T-helper 2 cell (primary cell): ENCODE results near the gene WDFY2.
A peak's percentile ranks its signal among the peaks of the same experiment; 100 is the strongest.

ENCODE experiments used
- DNase-seq, 5 experiments: peaks; one replicate each; pipeline versions ENCODE4 v3.0.0 to v3.0.0-alpha.2; 2012 to 2022

WDFY2 gene

DNA sequence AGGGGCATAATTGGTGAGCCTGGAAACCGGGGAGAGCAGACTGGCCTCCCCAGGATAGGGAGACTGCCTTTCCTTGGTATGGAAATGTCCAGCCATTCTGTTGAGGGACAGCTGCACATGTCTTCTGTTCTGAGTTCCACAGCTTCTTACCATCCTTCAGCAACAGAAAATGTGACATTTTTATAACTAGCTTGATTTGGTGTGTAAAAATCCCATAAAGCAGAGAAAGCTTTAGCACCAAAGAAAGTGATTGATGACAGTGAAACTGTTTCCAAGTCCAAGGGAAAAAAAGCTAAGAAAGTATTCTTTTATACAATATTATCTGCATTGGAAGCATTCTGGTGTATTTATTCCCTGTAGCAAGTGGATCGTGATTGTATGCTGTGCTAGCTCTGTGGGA, 157.8 kb downstream of the WDFY2 start:
- no peak for DNase-seq

DNA sequence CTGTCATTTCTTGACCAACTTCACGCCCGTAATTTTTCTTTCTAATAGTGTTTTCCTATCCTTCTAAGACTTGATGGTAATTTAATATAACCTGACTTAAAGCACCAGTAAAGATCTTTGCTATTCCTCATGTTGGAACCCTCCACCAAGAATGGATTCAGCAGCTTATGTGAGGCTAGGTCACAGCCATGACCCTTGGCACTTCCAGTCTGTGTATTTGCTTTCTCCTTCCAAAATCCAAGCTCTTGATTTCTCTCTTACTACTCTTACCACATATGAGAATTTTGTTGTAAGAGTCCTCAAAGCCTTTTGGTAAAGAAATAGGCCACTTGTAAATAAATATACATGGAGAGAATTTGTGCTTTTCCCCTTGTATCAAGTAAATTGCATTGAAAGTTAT, 158.3 kb downstream of the WDFY2 start:
- DNase-seq = no peak

DNA sequence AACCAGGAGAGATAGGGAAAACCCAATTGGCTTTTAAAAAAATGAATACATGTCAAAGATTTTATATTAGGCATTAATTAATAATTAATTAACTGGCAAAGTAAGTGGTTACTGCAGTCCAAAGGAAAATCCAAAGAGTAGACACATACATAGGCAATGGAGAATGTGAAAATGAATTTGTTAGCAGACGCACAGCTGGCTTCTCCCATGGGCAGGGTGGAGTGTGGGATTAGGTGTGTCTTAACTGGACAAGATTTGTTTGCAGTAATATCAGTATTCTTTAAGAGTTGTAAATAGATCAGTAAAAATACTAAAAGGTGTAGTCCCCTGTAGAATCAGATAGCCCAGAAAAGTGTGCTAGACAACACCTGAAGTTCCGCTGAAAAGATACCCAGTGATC, 161.0 kb downstream of the WDFY2 start:
- DNase-seq = no peak

DNA sequence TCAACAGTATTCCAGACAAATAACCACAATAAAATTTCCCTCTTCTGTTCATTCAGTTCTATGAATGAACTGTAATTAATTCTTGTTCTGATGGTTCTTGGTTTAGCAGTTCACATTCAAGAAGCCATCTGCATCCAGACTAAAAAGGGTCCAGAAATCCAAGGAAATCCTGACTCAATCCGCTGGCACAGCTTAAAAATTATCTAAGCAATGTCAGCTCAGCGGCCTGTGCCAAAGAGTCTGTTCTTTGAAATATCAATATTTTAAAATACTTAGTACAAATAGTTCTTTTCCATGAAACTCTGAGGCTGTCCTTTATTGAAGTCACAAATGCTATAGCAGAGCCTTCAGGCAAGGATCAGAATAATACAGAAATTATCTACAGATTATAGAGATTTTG, 162.5 kb downstream of the WDFY2 start:
- no peak for DNase-seq

DNA sequence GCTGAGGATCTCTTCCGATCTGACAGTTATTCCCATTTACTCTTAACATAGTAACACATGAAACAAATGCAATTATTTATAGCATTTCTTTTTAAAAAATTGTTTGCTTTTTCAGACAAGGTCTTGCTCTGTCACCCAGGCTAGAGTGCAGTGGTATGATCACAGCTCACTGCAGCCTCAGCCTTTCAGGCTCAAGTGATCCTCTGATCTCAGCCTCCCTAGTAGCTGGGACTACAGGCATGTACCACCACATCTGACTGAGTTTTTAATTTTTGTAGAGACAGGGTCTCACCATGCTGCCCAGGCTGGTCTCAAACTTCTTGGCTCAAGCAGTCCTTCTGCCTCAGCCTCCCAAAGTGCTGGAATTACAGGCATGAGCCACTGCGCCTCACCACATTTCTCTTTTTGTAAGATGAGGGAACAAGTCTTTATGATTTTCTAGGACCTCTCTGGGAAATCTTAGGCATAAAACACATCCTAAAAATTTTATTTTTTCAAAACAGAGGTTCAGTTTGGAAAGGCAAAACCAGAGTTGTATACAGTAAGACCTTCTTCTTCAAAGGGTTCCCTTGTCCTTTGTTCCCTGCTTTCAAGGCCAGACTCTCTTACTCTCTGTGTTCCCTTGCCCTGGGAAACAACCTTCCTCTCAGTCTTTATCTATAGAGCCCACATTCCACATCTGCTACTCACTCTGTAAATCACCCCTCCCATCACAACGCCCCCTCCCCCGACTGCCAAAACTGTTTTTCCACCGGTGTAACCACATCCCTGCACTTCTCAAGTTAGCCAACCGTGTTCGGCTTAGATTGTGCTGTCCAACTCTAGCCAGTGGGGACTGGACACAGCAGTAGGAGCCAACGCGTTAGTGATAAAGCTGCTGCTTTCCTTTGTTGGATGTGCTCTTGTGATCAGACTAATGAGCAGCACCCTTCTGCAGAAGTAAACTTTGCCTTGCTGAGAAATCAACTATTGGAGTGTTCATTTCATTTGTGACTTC, 163.5 kb downstream of the WDFY2 start:
- DNase-seq = no peak

DNA sequence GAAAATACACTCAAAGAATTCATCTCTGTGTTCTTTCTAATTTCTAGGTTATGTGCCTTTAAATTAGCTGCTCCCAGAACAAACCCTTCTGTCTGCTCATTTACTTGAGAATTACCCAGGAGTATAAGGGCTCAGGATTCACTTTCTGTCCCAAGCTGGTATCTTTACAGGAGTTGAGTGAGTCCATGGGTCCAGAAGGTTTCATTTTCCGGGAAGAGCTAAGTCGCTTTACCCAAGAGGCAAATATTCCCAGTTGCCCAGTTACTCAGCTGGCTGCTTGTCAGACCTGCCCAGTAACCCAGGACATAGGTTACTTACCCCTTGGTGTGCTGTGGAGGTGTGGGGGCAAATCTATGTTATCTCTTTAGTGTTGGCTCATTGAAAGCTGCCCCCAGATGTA, 172.4 kb downstream of the WDFY2 start:
- no peak for DNase-seq

DNA sequence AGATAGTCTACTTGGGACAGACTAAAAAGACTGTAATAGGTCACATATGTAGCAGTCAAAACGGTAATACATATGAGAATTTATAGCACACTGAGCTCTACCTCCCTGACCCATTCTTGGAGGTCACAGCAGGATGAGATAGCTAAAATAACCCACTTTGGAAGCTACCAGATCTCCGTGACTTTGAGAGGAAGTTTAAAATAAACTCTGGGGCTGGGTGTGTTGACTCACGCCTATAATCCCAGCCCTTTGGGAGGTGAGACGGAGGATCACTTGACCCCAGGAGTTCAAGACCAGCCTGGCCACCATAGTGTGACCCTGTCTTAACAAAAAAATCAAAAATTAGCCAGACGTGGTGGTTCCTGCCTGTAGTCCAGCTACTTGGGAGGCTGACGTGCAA, 174.4 kb downstream of the WDFY2 start:
- DNase-seq = no peak

DNA sequence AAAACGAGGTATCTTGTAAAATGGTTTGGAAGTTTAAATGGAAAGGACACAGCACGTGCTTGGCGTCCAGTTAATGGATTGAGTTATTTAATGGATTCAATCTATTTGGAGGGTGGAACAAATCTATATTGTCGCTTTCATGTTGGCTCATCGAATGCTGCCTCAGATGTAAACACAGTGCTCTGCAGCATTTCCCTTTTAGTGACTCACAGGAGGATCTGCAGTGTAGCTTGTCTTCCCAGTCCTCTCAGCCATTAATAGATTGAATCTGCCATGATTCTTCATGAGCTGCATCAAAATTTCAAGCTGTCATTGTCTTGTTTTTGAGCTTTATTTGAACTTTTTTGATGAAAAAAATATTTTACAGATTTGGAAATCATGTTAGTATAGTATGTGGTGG, 175.0 kb downstream of the WDFY2 start:
- DNase-seq = no peak

DNA sequence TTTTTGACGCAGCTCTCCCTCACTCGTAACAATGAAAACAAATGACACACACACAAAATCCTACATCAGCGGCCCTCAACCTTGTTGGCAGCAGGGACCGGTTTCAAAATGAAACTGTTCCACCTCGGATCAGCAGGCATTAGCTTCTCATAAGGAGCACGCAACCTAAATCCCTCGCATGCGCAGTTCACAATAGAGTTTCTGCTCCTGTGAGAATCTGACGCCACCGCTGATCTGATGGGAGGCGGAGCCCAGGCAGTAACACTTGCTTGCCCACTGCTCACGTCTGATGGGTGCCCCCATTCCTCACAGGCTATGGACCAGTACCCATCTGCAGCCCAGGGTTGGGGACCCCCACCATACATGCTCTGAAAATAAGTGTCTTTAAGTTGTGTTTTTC, 176.3 kb downstream of the WDFY2 start:
- DNase-seq = no peak

DNA sequence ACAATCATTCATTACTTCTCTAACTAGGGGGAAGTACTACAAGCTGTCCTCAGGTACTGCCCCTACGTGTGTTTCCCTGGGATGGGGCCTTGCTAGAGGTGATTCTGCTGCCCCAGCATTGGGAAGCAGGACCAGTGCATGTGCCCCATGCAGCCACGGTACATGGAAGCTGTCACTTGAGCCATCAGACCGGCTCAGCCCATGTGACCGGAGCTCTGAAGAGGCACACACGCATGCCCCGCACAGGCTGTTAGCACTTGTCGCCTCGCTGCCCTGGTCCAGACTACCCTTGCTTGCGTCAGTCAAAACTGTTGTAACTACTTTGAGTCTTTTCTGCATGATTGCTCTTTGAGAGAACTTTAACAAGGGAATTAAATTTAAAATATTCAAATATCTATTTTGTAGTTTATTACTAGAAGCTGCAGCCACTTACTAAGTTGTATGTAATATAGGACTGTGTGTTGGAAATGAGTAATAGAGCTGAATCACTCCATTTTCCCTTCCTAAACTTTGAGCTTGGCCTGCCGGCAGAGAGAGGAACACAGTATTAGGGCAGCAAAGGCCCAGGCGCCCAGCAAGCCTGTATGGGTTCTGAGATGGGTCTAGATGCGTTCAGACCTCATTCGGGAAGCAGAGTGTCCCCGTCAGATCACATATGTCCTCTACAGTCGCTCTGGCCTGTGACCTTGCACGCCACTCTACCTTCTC, 177.5 kb downstream of the WDFY2 start:
- DNase-seq = no peak

DNA sequence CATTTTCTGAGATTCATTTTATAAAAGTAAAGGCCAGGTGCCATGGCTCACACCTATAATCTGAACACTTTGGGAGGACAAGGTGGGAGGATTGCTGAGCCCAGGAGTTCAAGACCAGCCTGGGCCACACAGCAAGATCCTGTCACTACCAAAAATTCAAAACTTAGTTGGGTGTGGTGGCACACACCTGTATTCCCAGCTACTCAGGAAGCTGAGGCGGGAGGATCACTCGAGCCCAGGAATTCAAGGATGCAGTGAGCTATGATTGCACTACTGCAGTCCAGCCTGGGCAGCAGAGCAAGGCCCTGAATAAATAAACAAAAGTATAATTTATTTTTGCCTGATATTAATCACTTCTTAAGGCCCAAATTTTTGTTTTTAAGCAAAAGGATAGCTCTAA, 179.2 kb downstream of the WDFY2 start:
- no peak for DNase-seq

DNA sequence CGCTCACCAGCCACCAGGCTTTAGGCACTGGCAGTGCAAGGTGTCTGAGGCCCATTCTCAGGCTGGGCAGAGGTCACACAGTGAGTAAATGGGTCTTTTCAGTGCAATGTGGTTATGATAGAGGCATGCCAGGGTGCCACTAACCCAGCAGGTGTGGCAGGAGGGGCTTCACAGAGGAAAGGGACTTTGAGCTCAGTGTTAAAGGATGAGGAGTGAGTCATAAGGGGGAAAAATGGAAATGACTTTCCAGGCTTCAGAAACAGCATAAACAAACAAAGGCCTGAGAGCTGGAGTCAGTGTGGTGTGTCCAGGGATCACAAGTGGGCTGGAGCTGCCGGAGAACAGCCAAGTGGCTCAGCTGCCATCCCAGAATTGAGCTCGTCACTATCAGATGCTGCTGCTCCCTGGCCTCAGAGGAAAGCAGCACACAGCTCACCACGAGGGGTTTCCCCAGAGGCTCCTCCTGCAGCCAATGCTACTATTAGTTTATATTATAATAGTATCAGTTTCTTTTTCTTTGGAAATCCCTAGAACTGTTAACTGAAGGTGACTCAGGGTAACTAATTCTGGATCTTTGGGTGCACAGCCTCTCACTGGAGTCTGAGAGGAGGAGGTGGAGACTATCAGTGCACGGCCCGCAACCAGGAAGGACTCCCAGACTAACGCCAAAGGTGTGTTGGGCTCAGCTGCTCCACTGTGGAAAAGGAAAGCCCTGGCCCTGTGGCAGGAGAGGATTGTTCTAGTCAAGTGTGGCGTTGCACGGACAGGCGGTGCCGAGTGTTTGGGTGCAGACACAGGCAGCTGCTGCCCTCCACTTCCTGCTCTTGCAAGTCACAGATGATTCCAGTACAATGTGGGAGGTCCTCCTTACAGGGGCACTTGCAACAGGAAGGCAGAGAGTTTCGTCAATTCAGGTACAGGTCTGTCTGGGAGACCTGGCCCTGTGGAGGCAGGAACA, 180.2 kb downstream of the WDFY2 start:
- DNase-seq = peak in 4 of 5 experiments; percentile 29 to 72 (median 48)

DNA sequence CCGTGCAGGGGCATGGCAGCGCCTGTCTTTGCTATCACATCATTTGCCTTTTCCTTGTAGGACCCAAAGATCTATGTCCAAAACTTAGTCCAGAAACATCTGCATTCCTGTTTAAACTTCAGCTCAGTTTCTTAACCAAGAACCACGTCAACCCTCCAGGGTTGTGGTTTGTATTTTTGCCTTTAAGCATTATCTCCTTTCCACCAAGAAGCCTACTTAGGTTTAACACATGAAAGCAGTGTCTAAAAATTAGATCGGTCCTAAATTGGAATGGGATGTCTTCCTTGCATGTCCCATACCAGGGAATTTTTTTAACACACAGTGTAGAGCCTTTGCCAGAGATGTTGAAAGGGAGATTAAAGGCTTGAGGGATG, 180.9 kb downstream of the WDFY2 start:
- DNase-seq = no peak

DNA sequence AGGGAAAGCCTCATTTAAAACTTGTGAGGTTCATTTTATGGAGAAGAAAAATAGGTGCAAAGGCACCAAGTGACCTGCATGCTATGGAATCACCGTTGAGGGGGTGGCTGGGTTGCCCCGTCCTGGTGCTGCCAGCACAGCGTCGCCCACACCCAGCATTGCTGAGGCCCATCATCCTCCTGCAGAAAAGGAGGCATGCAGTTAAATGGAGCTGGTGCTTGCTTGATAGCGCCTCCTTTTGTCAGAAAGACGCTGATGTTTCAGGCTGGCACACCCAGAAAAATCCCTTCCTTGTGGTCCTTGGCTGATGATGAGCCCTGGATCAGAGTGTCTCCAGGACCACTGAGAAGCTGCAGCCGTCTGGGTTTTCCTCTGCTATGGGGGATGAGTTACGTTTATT, 182.8 kb downstream of the WDFY2 start:
- peak in 1 of 5 experiments; percentile 11 for DNase-seq

DNA sequence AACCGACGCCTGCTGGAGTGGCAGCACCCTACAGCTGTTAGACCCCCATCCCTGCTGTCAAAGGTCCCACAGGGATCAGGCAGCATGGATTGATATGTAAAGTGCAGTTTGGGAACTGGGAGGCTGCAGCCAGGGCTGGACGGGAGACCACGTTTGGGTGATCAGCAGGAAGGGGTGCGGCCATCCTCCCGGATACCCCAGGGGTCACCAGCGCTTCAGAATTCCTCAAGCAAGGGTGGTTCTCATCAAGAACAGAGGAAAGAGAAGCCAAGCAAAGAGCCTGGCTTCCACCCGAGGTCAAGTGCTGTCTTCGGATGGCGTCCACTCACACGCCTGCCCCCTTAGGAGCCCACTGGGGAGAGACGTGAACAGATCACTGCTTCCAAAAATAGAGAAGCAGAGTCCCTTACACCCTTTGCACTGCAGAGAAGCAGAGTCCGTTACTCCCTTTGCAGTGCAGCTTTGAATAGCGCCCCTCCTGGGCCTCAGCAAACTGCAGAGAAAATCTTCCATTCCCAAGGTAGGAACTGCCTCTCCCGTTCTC, 184.2 kb downstream of the WDFY2 start:
- DNase-seq = no peak

DNA sequence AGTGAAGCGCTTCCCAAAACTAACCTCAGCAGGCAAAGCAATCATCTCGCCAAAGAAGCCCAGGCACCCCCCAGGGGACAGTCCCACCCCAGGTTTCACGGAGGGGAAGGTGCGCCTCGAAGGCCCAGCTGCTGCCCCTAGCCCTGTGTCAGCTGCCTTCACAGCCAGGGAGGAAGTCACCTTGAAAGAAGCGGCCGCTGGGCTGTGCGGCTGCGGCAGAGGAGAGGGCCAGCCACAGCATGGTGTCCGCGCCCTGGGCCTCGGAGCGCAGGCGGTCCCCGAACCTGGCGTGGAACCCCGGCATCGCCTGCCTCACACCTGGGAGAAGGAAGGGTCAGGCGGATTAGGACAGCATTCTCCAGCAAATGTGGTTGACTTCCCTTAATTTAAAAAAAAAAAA, 184.7 kb downstream of the WDFY2 start:
- DNase-seq = no peak

DNA sequence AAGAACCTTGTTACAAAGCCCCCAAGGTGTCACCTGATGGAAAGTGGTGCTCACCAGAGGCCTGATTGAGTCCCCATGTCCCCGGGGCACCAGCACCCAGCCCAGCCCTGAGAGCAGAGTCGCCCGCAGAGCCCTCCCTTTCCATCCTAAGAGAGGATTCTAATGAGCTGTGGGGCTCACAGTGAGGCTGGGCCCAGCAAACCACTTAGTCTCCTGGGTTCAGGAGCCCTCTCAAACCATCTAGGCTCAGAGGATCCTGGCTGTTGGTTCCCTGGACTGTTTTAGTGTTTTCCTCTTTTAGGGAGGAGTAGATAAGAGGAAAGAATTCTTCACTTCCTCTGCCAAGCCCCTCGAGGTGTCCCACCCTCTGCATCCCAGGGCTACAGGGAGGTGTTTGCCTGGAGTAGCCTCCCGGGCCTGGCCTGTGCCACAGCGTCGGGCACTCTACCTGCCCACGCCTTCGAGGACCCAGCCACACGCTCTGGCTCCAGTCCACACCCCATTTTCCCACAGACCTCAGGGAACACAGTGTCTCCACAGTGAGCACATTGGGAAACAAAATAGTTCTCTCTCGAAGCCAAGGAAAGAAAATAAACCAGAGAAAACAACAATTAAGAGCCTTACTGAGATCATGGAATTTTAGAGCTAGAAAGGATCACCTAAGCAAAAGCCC, 185.3 kb downstream of the WDFY2 start:
- DNase-seq = no peak

DNA sequence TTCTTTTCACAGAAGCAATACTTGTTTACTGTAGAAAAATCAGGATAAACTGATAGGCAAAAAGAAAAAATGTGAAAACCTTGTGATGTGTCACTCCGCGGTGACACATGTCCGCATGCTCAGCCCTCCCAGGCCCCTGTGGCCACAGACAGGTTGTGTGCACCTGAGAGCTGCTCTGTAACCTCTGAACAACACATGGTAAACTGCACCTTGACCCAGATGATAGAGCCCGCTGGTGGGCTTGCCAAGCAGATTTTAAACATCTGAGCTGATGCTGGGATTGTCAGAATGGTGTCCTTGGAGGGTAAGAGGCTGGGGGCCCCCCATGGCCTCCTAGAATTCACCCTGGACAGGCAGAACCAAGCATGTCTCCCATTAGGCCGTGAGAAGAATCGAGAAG, 185.9 kb downstream of the WDFY2 start:
- no peak for DNase-seq

DNA sequence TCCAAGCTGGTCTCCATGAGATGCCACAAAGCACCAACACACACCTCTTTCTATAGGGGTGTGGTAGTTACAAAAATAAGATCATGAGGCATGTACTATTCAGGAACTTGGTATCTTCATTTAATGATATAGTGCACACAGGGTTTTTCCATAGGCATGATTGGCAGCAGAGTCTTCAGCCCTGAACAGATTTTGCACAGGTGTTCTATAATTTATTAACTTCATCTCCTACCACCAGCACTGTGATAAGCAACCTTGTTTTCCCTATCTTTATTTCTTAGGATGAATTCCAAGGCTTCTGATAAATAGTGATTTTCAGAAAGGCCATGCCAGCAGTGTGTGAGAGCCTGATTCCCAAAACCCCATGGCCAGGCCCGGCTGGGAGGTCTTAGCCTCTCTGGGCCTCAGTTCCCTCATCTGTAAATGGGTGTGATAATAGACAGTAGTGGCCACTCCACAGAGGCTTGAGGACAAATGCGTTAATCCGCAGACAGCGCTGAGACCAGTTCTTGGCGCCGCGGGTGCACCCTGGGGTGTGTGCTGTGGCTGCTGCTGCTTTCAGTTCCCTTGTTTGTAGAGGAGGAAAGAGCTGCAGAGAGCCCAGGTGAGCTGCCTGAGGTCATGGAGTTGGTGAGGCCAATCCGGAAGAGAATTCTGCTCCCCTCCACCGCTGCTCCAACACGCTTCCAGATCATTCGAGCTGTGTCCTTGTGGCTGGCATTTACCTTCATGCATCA, 186.6 kb downstream of the WDFY2 start:
- DNase-seq = no peak

DNA sequence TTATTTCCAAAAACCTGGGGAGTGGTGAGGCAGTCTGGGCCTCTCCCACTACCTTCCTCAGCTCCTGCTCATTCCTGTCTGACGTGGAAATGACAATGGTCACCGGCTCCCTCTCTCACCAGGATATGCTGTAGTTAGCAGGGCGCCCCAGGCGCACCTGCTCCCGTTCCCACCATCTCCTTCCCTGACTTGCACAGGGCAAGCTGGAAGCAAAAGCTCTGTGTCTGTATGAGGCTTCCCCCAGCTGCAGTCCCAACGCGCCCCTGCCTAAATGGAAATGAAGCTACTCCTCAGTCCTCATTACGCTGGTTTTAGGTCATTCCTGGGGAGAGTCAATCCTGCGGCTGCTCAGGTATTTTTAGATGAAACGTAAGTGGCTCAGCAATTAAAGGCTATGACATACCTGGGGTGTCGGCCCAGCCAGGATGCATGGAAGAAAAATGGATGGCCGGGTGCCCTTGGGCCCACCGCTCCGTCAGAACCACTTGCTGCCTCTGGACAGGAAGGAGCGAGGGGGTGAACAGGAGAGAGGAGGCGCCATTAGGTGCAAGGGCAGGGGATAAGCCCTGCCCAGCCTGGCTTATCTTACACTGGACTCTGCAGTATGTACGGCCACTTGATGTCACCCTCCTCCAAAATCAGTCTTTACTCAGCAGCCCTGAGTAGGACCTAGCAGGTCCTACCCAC, 187.3 kb downstream of the WDFY2 start:
- no peak for DNase-seq

DNA sequence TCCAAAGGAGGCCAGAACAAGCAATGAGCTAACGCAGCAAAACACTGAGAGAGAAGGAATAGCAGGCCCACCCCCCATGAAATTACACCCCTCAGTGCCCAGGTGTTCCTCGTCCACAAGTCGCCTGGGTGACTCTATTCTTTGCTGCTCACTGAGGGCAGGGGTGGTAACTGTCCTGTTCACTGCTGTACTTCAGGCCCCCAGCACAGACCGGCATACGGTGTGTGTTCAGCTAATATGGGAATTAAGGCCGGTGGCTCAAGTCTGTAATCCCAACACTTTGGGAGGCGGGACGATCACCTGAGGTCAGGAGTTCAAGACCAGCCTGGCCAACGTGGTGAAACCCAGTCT, 187.8 kb downstream of the WDFY2 start:
- DNase-seq = no peak
